GM18508 (cell line): ENCODE measurements around the gene ZNF100.
A peak's percentile ranks its signal among the peaks of the same experiment; 100 is the strongest.
"Not testable (repeated sequence)": the region's sequence is repeated elsewhere in the genome, so short reads cannot be mapped to it uniquely, and the experiment has no call there.

Experiments used
- ATAC-seq: cut with Tn5 transposase; IDR thresholded peaks from one replicate; pipeline ENCODE4 v1.9.1; 2021; ENCODE audit warnings: moderate number of reproducible peaks; ENCODE audit not compliant: insufficient read depth, unreplicated experiment

ZNF100 gene

DNA sequence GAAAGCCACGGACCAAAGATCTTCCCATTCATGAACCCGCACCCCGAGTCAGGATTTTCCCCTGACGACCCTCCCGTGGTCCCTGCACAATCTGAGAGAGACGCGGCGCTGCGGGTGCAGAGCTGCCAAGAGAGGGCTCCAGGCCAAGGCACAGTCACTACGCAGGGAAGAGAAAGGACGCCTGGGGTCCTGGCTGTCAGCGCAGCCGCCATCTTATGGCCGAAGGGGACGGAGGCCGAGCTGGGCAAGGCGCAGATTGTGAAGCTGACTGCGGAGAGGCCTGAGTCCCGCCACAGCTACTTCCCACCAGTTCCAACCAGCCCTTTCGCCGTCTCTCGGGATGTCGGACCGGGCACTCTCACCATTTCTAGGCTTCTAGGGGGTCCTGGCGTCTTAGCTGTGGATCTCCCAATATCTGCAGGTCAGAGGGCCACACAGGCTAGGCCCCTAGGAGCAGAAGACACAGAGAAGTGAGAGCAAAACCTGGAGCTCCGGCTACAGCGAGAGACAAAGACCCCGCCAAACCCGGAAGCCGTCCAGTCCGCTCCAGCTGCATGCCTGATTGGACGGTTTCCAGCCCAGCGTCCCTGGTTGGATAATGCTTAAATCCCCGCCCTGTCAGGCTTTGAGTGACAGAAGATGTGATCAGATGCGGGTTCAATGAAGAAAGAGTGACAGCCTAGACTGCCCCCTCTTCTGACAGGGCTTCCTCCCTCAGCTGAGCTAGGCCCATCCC is at the start of gene ZNF100:
TSS of gene ZNF100 (minus strand) at position 515 of the 736 bp plus-strand sequence. CDS start at position 365, 150 bp downstream.
- ATAC-seq, result peak; percentile 84

DNA sequence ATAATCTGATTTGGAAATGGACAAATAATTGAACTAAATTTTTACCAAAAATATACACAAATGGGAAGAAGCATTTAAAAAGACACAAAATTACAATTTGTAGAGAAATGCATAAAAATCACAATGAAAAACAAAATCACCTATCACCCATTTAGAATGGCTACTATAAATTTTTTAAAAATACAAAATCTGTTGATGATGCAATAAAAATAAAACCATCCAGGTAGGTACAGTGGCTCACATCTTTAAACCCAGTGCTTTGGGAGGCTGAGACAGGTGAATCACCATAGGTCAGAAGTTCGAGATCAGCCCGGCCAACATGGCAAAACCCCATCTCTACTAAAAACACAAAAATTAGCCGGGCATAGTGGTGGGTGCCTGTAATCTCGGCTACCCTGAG is 45.1 kb upstream of the ZNF100 start:
- ATAC-seq, result no peak

DNA sequence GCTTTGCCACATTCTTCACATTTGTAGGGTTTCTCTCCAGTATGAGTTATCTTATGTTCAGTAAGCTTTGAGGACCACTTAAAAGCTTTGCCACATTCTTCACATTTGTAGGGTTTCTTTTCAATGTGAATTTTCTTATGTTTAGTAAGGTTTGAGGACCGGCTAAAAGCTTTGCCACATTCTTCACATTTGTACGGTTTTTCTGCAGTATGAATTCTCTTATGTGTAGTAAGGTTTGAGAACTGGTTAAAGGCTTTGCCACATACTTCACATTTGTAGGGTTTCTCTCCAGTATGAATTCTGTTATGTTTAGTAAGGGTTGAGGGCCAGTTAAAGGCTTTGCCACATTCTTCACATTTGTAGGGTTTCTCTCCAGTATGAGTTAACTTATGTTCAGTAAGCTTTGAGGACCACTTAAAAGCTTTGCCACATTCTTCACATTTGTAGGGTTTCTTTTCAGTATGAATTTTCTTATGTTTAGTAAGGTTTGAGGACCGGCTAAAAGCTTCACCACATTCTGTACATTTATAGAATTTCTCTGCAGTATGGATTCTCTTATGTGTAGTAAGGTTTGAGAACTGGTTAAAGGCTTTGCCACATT is 41.1 kb upstream of the ZNF100 start:
- not testable (repeated sequence) for ATAC-seq

DNA sequence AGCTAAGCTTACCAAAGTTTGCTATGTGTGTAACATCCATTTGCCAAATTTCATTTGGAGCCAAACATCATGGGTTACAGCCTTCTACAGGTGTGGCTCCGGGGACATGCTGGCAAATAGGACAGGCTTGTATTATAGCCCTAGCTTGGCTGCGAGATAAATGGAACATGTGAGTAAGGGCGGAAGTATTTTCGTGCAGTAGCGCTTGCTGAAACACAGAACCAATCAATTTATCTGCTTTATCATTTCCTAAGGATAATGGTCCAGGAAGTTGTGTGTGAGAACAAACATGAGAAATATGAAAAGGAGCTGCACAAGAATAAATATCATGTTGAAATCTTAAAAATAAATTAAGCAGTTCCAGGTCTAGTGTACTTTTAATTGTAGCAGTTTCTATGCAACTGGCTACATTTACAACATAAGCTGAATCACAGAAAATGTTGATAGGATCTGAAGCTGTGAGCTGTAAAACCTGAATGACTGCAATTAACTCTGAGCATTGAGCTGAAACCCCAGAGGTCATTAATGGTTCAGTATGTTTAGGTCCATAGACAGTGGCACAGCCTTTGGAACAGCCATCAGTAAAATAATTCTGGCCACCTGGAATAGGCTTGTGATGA is 22.2 kb upstream of the ZNF100 start:
- no peak for ATAC-seq

DNA sequence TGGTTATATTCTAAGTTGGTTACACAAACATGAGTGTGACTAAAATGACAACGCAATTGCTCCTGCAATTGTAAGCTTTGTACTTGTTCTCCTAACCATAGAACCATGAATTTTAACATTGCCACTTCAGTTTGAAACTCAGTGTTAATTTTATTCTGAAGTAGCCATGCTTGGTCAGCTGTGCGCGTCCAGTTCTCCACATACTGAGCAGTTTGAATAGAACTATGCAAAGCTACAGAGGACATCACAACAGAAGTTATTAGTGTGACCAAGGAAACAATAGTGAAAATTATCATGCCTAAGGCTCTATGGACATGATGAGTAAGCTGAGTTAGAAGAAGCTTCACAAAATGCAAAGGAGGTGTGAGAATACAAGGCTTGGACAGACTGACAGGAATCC is 19.6 kb upstream of the ZNF100 start:
- no peak for ATAC-seq

DNA sequence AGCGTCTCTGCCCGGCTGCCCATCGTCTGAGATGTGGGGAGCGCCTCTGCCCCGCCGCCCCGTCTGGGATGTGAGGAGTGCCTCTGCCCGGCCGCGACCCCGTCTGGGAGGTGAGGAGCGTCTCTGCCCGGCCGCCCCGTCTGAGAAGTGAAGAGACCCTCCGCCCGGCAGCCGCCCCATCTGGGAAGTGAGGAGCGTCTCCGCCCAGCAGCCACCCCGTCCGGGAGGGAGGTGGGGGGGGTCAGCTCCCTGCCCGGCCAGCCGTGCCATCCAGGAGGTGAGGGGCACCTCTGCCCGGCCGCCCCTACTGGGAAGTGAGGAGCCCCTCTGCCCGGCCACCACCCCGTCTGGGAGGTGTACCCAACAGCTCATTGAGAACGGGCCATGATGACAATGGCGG is 8.4 kb upstream of the ZNF100 start:
- not testable (repeated sequence) for ATAC-seq

DNA sequence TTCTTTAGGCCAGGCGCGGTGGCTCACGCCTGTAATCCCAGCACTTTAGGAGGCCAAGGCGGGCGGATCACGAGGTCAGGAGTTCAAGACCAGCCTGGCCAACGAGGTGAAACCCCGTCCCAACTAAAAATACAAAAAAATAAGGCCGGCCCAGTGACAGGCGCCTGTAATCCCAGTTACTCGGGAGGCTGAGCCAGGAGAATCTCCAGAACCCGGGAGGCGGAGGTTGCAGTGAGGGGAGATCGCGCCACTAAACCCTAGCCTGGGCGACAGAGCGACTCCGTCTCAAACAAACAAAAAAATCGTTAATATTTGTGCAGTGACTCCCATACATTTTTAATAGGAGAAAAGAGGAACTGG is 694 bp downstream of the ZNF100 start:
- ATAC-seq, result not testable (repeated sequence)

DNA sequence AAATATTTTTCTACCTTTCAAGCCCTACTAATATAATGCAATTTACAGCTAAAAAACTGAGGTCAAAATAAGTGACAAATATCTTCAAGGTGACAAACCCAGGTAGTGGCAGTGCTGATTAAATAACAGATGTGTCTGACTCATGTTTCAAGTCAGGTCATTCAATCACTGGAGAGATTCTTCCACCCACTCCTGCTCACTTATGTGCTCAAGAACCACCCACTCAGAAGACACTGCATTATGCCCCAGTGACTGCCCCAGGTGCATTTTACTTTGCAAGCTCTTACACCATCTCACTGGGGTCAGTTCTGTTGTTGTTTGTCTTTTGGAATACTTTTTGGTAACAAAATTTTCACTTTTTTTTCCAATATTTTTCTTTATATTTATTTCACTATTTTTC is 2.2 kb downstream of the ZNF100 start:
- ATAC-seq, result no peak

DNA sequence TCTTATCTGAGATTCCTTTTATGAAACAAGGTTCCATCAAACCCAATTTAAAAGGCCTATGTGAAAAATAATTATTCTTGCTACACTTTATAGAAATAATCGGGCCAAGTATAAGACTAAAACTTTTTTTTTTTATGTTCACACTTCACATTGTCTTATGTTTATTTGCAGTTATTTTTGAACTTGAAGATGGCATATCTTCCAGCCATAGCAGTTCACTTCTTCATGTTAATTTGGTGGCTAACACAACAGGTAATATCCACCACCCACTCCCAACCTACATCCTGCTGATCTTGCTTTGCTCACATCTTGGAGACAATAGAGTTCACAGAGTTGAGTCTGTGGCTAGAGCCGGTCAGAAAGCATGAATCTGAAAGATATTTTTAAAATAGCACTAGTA is 5.8 kb downstream of the ZNF100 start:
- ATAC-seq, result not testable (repeated sequence)

DNA sequence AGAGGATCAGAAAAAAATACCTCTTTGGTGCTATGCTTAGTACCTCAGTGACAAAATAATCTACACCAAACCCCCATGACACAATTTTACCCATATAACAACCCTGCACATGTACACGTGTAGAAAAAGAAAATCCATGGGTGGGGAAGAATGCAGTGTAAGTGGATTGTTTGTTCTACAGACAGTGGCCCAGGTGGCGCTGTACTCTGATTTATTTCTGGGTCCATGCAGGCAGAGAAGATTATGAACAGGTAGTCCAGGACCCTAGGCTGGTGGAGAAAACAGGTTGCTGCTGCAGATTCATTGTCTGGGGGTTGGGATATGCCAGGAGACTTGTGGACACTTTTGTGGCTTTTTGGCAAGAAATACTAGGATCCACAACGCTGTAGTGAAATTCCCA is 9.1 kb downstream of the ZNF100 start:
- no peak for ATAC-seq

DNA sequence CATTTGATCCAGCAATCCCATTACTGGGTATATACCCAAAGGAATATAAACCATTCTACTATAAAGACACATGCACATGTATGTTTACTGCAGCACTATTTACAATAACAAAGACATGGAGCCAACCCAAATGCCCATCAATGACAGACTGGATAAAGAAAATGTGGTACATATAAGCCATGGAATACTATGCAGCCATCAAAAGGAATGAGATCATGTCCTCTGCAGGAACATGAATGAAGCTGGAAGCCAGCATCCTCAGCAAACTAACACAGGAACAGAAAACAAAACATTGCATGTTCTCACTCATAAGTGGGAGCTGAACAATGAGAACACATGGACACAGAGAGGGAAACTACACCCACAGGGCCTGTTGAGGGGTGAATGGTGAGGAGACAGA is 11.8 kb downstream of the ZNF100 start:
- ATAC-seq, result not testable (repeated sequence)

DNA sequence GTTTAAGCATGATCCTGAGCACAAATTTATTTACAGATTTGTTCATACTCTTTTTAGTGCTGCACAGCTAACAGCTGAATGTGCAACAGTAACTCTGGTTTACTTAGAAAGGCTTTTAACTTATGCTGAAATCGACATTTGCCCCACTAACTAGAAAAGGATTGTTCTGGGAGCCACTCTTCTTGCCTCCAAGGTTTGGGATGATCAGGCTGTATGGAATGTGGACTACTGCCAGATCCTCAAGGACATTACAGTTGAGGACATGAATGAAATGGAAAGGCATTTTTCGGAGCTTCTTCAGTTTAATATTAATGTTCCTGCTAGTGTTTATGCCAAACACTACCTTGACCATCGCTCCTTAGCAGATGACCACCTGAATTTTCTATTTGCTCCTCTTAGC is 16.0 kb downstream of the ZNF100 start:
- no peak for ATAC-seq

DNA sequence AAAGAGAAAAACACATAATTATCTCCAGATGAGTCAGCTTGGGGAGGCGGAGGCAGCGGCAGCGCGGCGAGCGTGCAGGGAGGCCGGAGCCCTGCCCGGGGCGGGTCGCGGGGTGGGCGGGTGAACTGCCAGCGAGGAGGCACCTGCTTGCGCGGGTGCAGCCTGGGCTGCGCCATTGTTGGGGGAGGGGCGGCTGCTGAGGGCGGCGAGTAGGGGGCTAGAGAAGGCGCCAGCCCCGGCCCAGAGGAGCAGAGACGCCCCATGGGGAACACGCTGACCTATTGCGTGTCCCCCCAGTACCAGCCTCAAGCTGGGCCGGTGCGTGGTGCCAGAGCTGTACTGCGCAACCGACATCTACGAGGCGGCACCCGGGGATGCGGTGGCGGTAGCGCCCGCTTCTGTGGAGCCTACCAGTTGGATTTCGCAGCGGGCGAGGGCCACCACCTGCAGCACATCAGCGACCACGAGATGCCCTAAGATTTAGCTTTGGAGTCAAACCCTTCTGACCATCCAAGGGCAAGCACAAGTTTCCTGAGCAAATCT is 16.7 kb downstream of the ZNF100 start:
- no peak for ATAC-seq

DNA sequence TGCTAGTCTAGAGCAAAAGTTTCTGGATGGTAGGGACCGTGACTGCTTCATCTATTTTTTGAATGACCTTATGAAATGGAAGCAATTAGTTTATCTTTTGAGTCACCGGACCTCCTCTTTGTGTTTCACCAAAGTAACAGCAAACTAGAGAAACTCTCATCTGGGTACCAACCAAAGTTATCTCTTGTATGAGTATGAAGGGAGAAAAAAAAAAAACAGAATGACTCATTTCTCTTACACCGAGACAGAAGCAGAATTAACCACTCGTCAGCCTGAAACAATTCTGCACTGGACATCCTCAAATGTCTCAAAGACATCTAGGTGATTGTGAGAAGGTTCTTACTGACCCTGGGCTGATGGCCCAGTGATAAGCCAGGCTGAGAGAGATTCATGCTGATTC is 18.3 kb downstream of the ZNF100 start:
- ATAC-seq, result no peak

DNA sequence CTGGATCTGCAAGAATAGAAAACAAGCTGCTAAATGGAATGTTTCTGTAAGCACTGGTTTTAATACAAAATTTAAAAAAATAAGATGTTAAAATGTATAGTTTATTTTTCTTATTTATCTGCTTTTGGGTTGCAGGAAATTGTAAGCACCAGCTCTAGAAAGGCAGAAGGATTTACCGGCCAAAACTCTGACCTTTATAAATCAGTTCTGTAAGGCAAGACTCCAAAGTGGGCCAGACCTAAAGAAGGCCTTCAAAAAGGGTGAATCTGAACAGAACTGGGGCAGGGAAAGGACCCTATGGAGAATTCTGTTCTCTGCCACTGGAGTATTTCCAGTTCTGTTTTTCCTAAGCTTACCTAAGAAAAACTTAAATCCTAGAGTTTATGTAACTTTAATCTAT is 19.3 kb downstream of the ZNF100 start:
- no peak for ATAC-seq

DNA sequence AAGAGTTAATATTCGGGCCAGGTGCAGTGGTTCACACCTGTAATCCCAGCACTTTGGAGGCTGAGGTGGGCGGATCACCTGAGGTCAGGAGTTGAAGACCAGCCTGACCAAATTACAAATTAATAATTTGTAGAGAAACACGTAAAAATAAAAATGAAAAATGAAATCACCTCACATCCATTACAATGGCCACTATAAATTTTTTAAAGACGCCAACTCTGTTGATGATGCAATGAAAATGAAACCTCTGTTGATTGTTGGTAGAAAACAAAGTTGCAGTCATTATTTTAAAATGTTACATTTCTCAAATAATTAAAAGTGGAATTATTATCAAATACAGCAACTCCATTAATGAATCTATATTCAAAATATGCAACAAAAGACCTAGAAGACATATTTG is 26.8 kb downstream of the ZNF100 start:
- no peak for ATAC-seq

DNA sequence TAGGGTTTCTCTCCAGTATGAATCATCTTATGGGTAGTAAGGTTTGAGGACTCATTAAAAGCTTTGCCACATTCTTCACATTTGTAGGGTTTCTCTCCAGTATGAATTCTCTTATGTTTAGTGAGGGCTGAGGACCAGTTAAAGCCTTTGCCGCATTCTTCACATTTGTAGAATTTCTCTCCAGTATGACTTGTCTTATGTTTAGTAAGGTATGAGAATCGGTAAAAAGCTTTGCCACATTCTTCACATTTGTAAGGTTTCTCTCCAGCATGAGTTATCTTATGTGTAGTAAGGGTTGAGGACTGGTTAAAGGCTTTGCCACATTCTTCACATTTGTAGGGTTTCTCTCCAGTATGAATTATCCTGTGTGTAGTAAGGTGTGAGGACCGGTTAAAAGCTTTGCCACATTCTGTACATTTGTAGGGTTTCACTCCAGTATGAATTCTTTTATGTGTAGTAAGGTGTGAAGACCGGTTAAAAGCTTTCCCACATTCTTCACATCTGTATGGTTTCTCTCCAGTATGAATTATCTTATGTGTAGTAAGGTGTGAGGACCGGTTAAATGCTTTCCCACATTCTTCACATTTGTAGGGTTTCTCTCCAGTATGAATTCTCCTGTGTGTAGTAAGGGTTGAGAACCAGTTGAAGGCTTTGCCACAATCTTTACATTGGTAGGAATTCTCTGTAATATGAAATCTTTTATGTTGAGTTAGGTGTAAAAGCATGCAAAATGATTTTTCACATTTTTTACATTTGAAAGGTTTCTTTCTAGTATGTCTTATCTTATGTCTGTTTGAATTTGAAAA is 40.2 kb downstream of the ZNF100 start:
- not testable (repeated sequence) for ATAC-seq

DNA sequence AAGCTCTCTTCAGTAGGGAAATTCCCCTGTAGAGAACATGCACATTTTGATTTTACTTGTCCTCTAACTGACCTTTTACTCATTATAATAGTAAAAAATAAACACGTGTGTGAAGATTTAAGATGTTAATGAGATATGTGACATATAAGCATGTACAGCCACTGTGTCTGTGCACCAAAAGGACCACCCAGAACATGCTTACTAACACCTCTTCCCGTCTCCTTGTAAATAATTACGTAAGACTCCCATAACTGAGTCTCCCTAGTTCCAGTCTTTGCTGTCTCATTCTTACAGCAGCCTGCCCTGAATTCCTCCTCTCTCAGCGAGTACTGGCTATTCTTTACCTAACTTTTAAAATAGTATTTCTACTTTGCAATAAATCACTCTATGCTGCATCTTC is 53.6 kb downstream of the ZNF100 start:
- ATAC-seq, result no peak

DNA sequence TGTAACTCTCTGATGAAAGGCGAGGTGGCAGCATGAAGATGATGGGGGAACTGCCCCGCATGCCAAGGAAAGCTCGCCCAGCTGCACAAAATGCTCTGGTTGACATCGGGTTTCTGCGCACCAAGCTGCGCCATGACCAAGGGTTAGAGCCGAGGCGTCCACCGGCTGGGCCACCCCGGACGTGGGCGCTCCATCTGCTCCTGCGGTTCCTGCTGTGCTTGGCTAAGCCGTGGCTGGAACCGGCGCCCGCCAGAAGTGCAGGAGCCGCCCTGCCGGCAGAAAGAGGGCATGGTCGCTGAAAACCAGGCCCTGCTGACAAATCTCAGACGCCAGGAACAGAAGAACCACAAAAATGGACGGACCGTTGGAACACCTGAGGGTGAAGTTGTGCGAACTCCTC is 57.9 kb downstream of the ZNF100 start:
- ATAC-seq, result no peak

DNA sequence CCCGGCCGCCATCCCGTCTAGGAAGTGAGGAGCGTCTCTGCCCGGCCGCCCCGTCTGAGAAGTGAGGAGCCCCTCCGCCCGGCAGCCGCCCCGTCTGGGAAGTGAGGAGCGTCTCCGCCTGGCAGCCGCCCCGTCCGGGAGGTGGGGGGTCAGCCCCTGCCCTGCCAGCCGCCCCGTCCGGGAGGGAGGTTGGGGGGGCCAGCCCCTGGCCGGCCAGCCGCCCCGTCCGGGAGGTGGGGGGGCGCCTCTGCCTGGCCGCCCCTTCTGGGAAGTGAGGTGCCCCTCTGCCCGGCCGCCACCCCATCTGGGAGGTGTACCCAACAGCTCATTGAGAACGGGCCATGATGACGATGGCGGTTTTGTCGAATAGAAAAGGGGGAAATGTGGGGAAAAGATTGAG is 59.5 kb downstream of the ZNF100 start:
- ATAC-seq, result not testable (repeated sequence)

DNA sequence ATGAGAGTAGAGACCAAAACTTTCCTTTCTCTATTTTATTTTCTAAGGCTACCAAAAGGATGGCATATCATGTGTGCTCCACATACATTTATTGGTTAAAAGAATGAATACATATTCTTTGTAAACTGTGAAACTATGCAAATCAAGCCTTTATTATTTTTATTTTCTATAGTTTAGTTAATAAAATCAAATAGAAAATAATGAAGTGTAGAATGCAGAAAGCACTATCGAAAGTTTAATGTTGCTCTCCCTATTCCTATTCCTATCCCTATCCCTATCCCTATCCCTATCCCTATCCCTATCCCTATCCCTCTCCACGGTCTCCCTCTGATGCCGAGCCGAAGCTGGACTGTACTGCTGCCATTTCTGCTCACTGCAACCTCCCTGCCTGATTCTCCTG is 60.3 kb downstream of the ZNF100 start:
- no peak for ATAC-seq
